Right atrium auricular region (tissue), 2 donors: ENCODE measurements around the gene IFNL2. TPM values are rescaled to one million over a fixed set of nuclear protein-coding genes. Genes with fewer than 3 reads are reported as not detected.
"Not testable (repeated sequence)": the region's sequence is repeated elsewhere in the genome, so short reads cannot be mapped to it uniquely, and the experiment has no call there.

Experiments used
- DNase-seq: peaks from one replicate; pipeline ENCODE4 v3.0.0-alpha.2; 2019; ENCODE audit warnings: low spot score
- H3K27ac ChIP-seq, 2 donors: fragments of 200-600 bp; sonication (generic); 1 replicate in 1 of 2; 2 replicates in 1 of 2; pipeline ENCODE4 v1.5.1; 2016 to 2019
- H3K27me3 ChIP-seq, 2 donors: fragments of 200-600 bp; sonication (generic); one replicate each; pipeline versions ENCODE4 v1.5.1 to v1.6.0; 2017 to 2019
- H3K36me3 ChIP-seq: fragments of 200-600 bp; sonication (generic); one replicate; pipeline ENCODE4 v1.5.1; 2016
- H3K4me1 ChIP-seq, 2 donors: fragments of 200-600 bp; sonication (generic); one replicate each; pipeline versions ENCODE4 v1.5.1 to v1.6.0; 2017 to 2019
- H3K4me3 ChIP-seq, 2 donors: fragments of 200-600 bp; sonication (generic); 1 replicate in 1 of 2; 2 replicates in 1 of 2; pipeline ENCODE4 v1.5.1; 2017 to 2019; ENCODE audit warnings: mild to moderate bottlenecking in 1 of 2, moderate library complexity in 1 of 2
- H3K9me3 ChIP-seq, 2 donors: fragments of 200-600 bp; sonication (generic); one replicate each; pipeline ENCODE4 v1.5.1; 2019
- CTCF ChIP-seq, 2 donors: fragments of 200-600 bp; sonication (generic); IDR thresholded peaks; one replicate each; pipeline ENCODE4 v1.5.1; 2019; ENCODE audit warnings: antibody characterized with exemption in 2 of 2
- total RNA-seq, 2 donors: library from RNA; depleted of rRNA; stranded (reverse); fragments of >200 nt; gene quantifications; one replicate each; pipeline ENCODE4 v1.1.0, GENCODE V29; 2016

IFNL2 gene
- total RNA-seq, 2 donors from 2014 or later: not detected

GRCh38 chr19:39237200-39238184 lies 30.7 kb upstream of the IFNL2 start:
- no peak overlapping the region for H3K27ac ChIP-seq
- H3K36me3 ChIP-seq: no peaks in the 10 kb centered on the region
- no peaks in the 10 kb centered on the region for H3K9me3 ChIP-seq
- no peak overlapping the region for H3K4me3 ChIP-seq
- TF ChIP-seq CTCF (IDR thresholded peaks at IDR 0.05): no peak
- H3K27me3 ChIP-seq: no peaks in the 10 kb centered on the region
- H3K4me1 ChIP-seq: no peaks in the 10 kb centered on the region
- no peak for DNase-seq

GRCh38 chr19:39238209-39238608 lies 30.0 kb upstream of the IFNL2 start:
- H3K27me3 ChIP-seq: no peaks in the 10 kb centered on the region

GRCh38 chr19:39238944-39239343 lies 29.3 kb upstream of the IFNL2 start:
- Histone ChIP-seq H3K4me1 (no peaks in the 10 kb centered on the region), H3K27ac (no peak overlapping the region), H3K27me3 (no peaks in the 10 kb centered on the region), H3K9me3 (no peaks in the 10 kb centered on the region), H3K36me3 (no peaks in the 10 kb centered on the region), H3K4me3 (no peak overlapping the region)
- TF ChIP-seq CTCF (IDR thresholded peaks at IDR 0.05): no peak
- no peak for DNase-seq

More at GRCh38 chr19:39238209-39238608, 30.0 kb upstream of the IFNL2 start:
- no peaks in the 10 kb centered on the region for H3K9me3 ChIP-seq
- no peak for DNase-seq
- no peaks in the 10 kb centered on the region for H3K4me1 ChIP-seq
- H3K36me3 ChIP-seq: no peaks in the 10 kb centered on the region
- H3K4me3 ChIP-seq: no peak overlapping the region
- no peak for TF ChIP-seq CTCF (IDR thresholded peaks at IDR 0.05)
- no peak overlapping the region for H3K27ac ChIP-seq

- DNase-seq: no peak
- no peaks in the 10 kb centered on the region for H3K4me1 ChIP-seq
- no peaks in the 10 kb centered on the region for H3K9me3 ChIP-seq
- no peaks in the 10 kb centered on the region for H3K27me3 ChIP-seq
- no peak for TF ChIP-seq CTCF (IDR thresholded peaks at IDR 0.05)
- no peak overlapping the region for H3K27ac ChIP-seq
- no peak overlapping the region for H3K4me3 ChIP-seq
- H3K36me3 ChIP-seq: no peaks in the 10 kb centered on the region
Observed at GRCh38 chr19:39240421-39240820, 27.8 kb upstream of the IFNL2 start.

GRCh38 chr19:39243741-39244140 lies 24.5 kb upstream of the IFNL2 start:
- H3K4me1 ChIP-seq: peaks cover 0 to 12% of the 10 kb centered on the region in 2 donors
- not testable (repeated sequence) for DNase-seq, H3K27ac ChIP-seq, H3K4me3 ChIP-seq, H3K9me3 ChIP-seq, H3K36me3 ChIP-seq
- peaks cover 4 to 14% of the 10 kb centered on the region in 2 donors for H3K27me3 ChIP-seq

- not testable (repeated sequence) for H3K4me3 ChIP-seq, DNase-seq, H3K27ac ChIP-seq, H3K36me3 ChIP-seq, H3K9me3 ChIP-seq
- Histone ChIP-seq H3K27me3 (peaks cover 4 to 14% of the 10 kb centered on the region in 2 donors), H3K4me1 (peaks cover 0 to 12% of the 10 kb centered on the region in 2 donors)
Observed at GRCh38 chr19:39244410-39245100, 23.6 kb upstream of the IFNL2 start, which contains the start of gene IFNL3. Gene IFNL3, minus strand, starts transcription at chr19:39245006. Its CDS starts 39 bp downstream, at chr19:39244967.

GRCh38 chr19:39245166-39245565 lies 23.0 kb upstream of the IFNL2 start:
- peaks cover 0 to 12% of the 10 kb centered on the region in 2 donors for H3K4me1 ChIP-seq
- H3K27me3 ChIP-seq: peaks cover 4 to 14% of the 10 kb centered on the region in 2 donors
- H3K9me3 ChIP-seq, H3K27ac ChIP-seq, DNase-seq, H3K4me3 ChIP-seq, H3K36me3 ChIP-seq: not testable (repeated sequence)
